ENCODE measurements around the gene CNOT6.

DNA sequence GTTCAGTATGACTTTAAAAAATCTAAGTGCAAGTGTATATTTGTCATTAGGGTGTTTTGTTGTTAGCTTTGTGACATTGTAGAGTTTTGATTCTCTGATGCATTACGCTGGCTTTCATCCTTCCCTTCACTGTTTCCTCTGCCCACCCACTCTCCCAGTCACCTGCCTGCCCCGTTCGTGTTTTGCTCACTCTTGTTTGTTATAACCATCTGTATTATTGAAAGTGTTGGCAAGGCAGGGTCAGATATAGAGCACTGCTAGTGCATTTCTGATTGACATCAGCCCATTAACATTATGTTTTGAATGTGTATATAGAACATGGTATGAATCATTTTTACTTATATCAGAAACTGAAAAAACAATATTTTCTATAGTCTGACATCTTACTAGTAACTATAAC is 69.8 kb downstream of the CNOT6 start:
- TF ChIP-seq CTCF (conservative IDR thresholded peaks at IDR 0.05) (no peak), EZH2 (IDR thresholded peaks at IDR 0.05; ENCODE audit: low read depth) (no peak)
